Measurements from ENCODE around the gene FOXP1. TPM values are rescaled to one million over a fixed set of nuclear protein-coding genes. Genes with fewer than 3 reads are reported as not detected.

Gene FOXP1
- total and polyA plus RNA-seq, 2 of the 8 experiments (the other 6 are each of a cell fraction or from before 2014, with no cell fraction given), result 13.9 to 25.4 TPM

DNA sequence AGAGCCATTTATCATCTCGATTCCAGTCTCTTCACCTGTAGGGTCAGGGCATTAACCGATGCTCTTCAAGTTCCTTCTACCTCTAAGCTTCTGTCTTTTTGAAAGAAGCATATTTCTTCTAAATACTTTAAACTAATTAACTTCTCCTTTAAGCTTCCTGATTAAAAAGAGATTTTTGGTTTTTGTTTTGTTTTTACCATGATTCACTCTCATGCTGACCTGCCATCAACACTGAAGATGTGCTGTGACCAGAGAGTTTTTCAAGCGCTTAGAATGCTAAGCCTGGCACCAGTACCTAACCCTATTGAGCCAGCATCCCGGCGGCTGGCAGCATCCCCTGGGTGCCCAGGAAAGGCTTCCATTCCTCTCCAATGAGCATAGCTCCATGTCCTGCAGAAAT, 89.3 kb downstream of the FOXP1 start (continued):
- TF ChIP-seq, protein P1, sequence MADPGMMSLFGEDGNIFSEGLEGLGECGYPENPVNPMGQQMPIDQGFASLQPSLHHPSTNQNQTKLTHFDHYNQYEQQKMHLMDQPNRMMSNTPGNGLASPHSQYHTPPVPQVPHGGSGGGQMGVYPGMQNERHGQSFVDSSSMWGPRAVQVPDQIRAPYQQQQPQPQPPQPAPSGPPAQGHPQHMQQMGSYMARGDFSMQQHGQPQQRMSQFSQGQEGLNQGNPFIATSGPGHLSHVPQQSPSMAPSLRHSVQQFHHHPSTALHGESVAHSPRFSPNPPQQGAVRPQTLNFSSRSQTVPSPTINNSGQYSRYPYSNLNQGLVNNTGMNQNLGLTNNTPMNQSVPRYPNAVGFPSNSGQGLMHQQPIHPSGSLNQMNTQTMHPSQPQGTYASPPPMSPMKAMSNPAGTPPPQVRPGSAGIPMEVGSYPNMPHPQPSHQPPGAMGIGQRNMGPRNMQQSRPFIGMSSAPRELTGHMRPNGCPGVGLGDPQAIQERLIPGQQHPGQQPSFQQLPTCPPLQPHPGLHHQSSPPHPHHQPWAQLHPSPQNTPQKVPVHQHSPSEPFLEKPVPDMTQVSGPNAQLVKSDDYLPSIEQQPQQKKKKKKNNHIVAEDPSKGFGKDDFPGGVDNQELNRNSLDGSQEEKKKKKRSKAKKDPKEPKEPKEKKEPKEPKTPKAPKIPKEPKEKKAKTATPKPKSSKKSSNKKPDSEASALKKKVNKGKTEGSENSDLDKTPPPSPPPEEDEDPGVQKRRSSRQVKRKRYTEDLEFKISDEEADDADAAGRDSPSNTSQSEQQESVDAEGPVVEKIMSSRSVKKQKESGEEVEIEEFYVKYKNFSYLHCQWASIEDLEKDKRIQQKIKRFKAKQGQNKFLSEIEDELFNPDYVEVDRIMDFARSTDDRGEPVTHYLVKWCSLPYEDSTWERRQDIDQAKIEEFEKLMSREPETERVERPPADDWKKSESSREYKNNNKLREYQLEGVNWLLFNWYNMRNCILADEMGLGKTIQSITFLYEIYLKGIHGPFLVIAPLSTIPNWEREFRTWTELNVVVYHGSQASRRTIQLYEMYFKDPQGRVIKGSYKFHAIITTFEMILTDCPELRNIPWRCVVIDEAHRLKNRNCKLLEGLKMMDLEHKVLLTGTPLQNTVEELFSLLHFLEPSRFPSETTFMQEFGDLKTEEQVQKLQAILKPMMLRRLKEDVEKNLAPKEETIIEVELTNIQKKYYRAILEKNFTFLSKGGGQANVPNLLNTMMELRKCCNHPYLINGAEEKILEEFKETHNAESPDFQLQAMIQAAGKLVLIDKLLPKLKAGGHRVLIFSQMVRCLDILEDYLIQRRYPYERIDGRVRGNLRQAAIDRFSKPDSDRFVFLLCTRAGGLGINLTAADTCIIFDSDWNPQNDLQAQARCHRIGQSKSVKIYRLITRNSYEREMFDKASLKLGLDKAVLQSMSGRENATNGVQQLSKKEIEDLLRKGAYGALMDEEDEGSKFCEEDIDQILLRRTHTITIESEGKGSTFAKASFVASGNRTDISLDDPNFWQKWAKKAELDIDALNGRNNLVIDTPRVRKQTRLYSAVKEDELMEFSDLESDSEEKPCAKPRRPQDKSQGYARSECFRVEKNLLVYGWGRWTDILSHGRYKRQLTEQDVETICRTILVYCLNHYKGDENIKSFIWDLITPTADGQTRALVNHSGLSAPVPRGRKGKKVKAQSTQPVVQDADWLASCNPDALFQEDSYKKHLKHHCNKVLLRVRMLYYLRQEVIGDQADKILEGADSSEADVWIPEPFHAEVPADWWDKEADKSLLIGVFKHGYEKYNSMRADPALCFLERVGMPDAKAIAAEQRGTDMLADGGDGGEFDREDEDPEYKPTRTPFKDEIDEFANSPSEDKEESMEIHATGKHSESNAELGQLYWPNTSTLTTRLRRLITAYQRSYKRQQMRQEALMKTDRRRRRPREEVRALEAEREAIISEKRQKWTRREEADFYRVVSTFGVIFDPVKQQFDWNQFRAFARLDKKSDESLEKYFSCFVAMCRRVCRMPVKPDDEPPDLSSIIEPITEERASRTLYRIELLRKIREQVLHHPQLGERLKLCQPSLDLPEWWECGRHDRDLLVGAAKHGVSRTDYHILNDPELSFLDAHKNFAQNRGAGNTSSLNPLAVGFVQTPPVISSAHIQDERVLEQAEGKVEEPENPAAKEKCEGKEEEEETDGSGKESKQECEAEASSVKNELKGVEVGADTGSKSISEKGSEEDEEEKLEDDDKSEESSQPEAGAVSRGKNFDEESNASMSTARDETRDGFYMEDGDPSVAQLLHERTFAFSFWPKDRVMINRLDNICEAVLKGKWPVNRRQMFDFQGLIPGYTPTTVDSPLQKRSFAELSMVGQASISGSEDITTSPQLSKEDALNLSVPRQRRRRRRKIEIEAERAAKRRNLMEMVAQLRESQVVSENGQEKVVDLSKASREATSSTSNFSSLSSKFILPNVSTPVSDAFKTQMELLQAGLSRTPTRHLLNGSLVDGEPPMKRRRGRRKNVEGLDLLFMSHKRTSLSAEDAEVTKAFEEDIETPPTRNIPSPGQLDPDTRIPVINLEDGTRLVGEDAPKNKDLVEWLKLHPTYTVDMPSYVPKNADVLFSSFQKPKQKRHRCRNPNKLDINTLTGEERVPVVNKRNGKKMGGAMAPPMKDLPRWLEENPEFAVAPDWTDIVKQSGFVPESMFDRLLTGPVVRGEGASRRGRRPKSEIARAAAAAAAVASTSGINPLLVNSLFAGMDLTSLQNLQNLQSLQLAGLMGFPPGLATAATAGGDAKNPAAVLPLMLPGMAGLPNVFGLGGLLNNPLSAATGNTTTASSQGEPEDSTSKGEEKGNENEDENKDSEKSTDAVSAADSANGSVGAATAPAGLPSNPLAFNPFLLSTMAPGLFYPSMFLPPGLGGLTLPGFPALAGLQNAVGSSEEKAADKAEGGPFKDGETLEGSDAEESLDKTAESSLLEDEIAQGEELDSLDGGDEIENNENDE (IDR thresholded peaks at IDR 0.05; ENCODE audit: insufficient replicate concordance, low read length), result no peak
- TF ChIP-seq CTBP2 (IDR thresholded peaks at IDR 0.05; ENCODE audit: borderline replicate concordance, insufficient read depth, insufficient read length, low read length) (no peak), SP4 (IDR thresholded peaks at IDR 0.05; ENCODE audit: low read length) (no peak), SAP30 (IDR thresholded peaks at IDR 0.05; ENCODE audit: insufficient read depth, insufficient replicate concordance, low read length) (no peak), TAF7 (optimal IDR thresholded peaks at IDR 0.05; ENCODE audit: borderline replicate concordance, low read depth, low read length) (no peak), SP1 (IDR thresholded peaks at IDR 0.05; ENCODE audit: low read depth, low read length) (no peak), KDM4A (IDR thresholded peaks at IDR 0.05; ENCODE audit: low read depth, low read length, severe bottlenecking) (no peak), POLR2AphosphoS5 (IDR thresholded peaks at IDR 0.05; ENCODE audit: low read depth, low read length) (no peak), GTF2F1 (IDR thresholded peaks at IDR 0.05; ENCODE audit: borderline replicate concordance, low read depth, low read length) (no peak), NRF1 (IDR thresholded peaks at IDR 0.05; ENCODE audit: low read depth, low read length) (no peak), SUZ12 (IDR thresholded peaks at IDR 0.05; ENCODE audit: low read length) (no peak)

Measured in H1 (cell line).